SH-SY5Y (cell line): Measurements from ENCODE around the gene CTXND1.

Experiments used
- GATA2 ChIP-seq: IDR thresholded peaks from 2 replicates; pipeline ENCODE4 v1.6.1; 2011; ENCODE audit warnings: mild to moderate bottlenecking, low read depth, low read length
- GATA3 ChIP-seq: IDR thresholded peaks from 2 replicates; pipeline ENCODE4 v1.6.1; 2011; ENCODE audit warnings: low read depth, mild to moderate bottlenecking, low read length, moderate library complexity

DNA sequence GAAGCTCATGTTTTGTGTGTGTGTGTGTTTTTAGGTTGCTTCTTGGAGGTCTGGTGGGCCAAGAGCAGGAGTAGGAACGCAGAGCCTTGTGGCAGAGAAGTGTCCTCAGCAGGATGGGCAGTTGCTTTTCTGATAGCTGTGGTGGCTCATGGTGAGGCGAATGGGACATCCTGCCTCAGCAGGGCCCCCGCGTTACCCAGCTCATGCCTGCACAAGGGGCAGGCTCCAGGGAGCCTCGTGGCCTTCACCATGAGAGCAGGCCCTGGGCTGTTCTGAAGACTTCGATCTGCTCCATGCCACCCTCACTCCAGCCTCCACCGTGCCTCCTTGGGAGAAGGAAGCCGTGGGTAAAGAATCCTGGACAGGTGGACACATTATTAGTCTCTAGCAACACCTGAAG, 33.4 kb upstream of the CTXND1 start:
- TF ChIP-seq GATA3 (no peak), GATA2 (no peak)
